ENCODE measurements around the gene PHF11. TPM values are rescaled to one million over a fixed set of nuclear protein-coding genes. Genes with fewer than 3 reads are reported as not detected.

Gene PHF11
- total RNA-seq, 1 donor from 2014 or later = 6.6 TPM

DNA sequence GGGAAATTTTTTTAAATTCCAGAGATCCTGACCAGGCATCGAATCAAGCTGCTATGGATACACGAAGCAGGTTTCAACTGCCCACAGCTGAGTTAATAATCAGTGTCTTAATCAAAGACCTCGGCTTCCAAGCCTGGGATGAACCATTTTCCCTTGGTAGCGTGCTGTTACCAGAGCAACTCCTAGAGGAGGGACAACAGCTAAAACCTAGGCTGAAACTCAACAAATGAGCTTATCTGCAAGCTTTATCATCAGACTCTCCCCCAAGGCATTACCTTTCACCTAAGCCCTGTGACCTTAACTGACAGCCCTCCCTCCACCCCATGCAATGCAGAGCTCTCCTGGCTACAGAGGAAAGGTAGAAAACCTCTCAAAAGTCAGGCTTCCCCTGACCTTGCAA lies 49.9 kb downstream of the PHF11 start:
- no peaks in the 10 kb centered on the region for H3F3A ChIP-seq (ENCODE audit: low read depth)
- no peak overlapping the region for H3K4me2 ChIP-seq
- Mint-ChIP-seq H3K27ac (no peak overlapping the region), H3K4me1 (no peaks in the 10 kb centered on the region), H3K27me3 (ENCODE audit: insufficient read depth, low read depth) (no peaks in the 10 kb centered on the region), H3K9me3 (no peaks in the 10 kb centered on the region), H3K4me3 (no peak overlapping the region), H3K36me3 (peaks cover 42% of the 10 kb centered on the region)
- no peak overlapping the region for H2AFZ ChIP-seq (replicated peaks)
- H3K9me3 ChIP-seq (ENCODE audit: low read depth) = no peaks in the 10 kb centered on the region
- H3K79me2 ChIP-seq (ENCODE audit: low read depth) = no peaks in the 10 kb centered on the region
- H3K4me1 ChIP-seq = peaks cover 6% of the 10 kb centered on the region
- no peak overlapping the region for H3K4me3 ChIP-seq
- H3K9ac ChIP-seq = no peak overlapping the region
- no peak overlapping the region for H3K27ac ChIP-seq
- H3K27me3 ChIP-seq = no peaks in the 10 kb centered on the region
- TF ChIP-seq EZH2phosphoT487 (IDR thresholded peaks at IDR 0.05) (no peak), EZH2 (IDR thresholded peaks at IDR 0.05) (no peak)
- TF ChIP-seq, protein P1, sequence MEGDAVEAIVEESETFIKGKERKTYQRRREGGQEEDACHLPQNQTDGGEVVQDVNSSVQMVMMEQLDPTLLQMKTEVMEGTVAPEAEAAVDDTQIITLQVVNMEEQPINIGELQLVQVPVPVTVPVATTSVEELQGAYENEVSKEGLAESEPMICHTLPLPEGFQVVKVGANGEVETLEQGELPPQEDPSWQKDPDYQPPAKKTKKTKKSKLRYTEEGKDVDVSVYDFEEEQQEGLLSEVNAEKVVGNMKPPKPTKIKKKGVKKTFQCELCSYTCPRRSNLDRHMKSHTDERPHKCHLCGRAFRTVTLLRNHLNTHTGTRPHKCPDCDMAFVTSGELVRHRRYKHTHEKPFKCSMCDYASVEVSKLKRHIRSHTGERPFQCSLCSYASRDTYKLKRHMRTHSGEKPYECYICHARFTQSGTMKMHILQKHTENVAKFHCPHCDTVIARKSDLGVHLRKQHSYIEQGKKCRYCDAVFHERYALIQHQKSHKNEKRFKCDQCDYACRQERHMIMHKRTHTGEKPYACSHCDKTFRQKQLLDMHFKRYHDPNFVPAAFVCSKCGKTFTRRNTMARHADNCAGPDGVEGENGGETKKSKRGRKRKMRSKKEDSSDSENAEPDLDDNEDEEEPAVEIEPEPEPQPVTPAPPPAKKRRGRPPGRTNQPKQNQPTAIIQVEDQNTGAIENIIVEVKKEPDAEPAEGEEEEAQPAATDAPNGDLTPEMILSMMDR (IDR thresholded peaks at IDR 0.05) = no peak
- peaks cover 5% of the 10 kb centered on the region for H3K36me3 ChIP-seq
- DNase-seq (ENCODE audit: low spot score) = no peak
- no peaks in the 10 kb centered on the region for H4K20me1 ChIP-seq (ENCODE audit: low read depth)

DNA sequence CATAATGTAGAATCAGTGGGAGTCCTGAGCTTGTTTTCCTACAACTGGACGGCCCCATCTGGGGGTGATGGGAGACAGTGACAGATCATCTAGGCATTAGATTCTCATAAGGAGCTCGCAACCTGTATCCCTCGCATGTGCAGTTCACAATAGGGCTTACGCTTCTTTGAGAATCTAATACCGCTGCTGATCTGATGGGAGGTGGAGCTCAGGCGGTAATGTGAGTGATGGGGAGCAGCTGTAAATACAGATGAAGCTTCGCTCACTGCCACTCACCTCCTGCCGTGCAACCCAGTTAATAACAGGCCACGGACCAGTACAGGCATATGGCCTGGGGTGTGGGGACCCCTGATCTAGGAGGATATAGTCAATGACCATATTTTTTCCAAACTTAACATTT lies 50.8 kb downstream of the PHF11 start:
- H4K20me1 ChIP-seq (ENCODE audit: low read depth) = no peaks in the 10 kb centered on the region
- no peaks in the 10 kb centered on the region for H3K79me2 ChIP-seq (ENCODE audit: low read depth)
- Mint-ChIP-seq H3K4me1 (no peaks in the 10 kb centered on the region), H3K27me3 (ENCODE audit: insufficient read depth, low read depth) (no peaks in the 10 kb centered on the region), H3K9me3 (no peaks in the 10 kb centered on the region), H3K4me3 (no peak overlapping the region), H3K27ac (no peak overlapping the region), H3K36me3 (peaks cover 41% of the 10 kb centered on the region)
- H3K4me2 ChIP-seq = no peak overlapping the region
- no peak overlapping the region for H3K4me3 ChIP-seq
- H3K9ac ChIP-seq = no peak overlapping the region
- no peak for DNase-seq (ENCODE audit: low spot score)
- TF ChIP-seq EZH2phosphoT487 (IDR thresholded peaks at IDR 0.05) (no peak), EZH2 (IDR thresholded peaks at IDR 0.05) (no peak)
- TF ChIP-seq, protein P1 (IDR thresholded peaks at IDR 0.05) = no peak
- no peak overlapping the region for H2AFZ ChIP-seq (replicated peaks)
- no peaks in the 10 kb centered on the region for H3F3A ChIP-seq (ENCODE audit: low read depth)
- no peaks in the 10 kb centered on the region for H3K9me3 ChIP-seq (ENCODE audit: low read depth)
- no peaks in the 10 kb centered on the region for H3K4me1 ChIP-seq
- no peaks in the 10 kb centered on the region for H3K27me3 ChIP-seq
- H3K27ac ChIP-seq = no peak overlapping the region
- H3K36me3 ChIP-seq = peaks cover 1% of the 10 kb centered on the region

DNA sequence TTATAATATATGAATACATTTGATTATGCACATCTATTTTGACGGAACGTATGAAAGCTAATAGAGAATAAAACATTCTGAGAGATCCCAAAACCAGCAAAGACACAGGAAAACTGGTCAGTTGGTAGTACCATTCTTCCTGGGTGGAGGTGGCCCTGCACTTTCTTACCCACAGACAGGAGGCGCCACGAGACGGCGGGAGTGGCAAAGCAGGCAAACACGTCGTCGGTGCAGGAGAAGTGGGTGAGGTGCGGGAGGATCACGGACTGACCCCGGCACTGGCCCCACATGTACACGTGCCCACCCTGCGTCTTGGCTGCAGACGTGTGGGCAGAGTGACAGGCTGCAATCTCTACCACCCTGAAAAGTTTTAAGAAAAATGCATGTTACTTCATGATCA lies 53.5 kb downstream of the PHF11 start:
- H3K9ac ChIP-seq = no peak overlapping the region
- H3K4me1 Mint-ChIP-seq = no peaks in the 10 kb centered on the region

More for the DNA sequence above, 53.5 kb downstream of the PHF11 start:
- Histone ChIP-seq H2AFZ (replicated peaks) (no peak overlapping the region), H3K36me3 (no peaks in the 10 kb centered on the region), H4K20me1 (ENCODE audit: low read depth) (no peaks in the 10 kb centered on the region), H3K4me2 (no peak overlapping the region), H3K9me3 (ENCODE audit: low read depth) (no peaks in the 10 kb centered on the region), H3K27me3 (no peaks in the 10 kb centered on the region), H3F3A (ENCODE audit: low read depth) (no peaks in the 10 kb centered on the region), H3K4me3 (no peak overlapping the region), H3K27ac (no peak overlapping the region), H3K4me1 (no peaks in the 10 kb centered on the region), H3K79me2 (ENCODE audit: low read depth) (no peaks in the 10 kb centered on the region)
- no peak overlapping the region for H3K4me3 Mint-ChIP-seq
- no peak for DNase-seq (ENCODE audit: low spot score)
- H3K27me3 Mint-ChIP-seq (ENCODE audit: insufficient read depth, low read depth) = no peaks in the 10 kb centered on the region
- TF ChIP-seq EZH2phosphoT487 (IDR thresholded peaks at IDR 0.05) = no peak
- no peak for TF ChIP-seq EZH2 (IDR thresholded peaks at IDR 0.05)
- TF ChIP-seq, protein P1 (IDR thresholded peaks at IDR 0.05) = peak; percentile 16
- no peaks in the 10 kb centered on the region for H3K9me3 Mint-ChIP-seq
- peaks cover 38% of the 10 kb centered on the region for H3K36me3 Mint-ChIP-seq
- H3K27ac Mint-ChIP-seq = no peak overlapping the region

Measured in neural progenitor cell (in vitro differentiated cells).